Body of pancreas (tissue), 4 donors: Measurements from ENCODE around the gene ADAM17.

Experiments used
- CTCF ChIP-seq, 7 experiments: fragments of 450-650 bp in 4 of 7; fragments of 200-600 bp in 3 of 7; sonication (generic) in 3 of 7; IDR thresholded peaks; one replicate each; pipeline ENCODE4 v1.5.1; 2016 to 2019; ENCODE audit warnings: antibody characterized with exemption in 7 of 7
- POLR2A ChIP-seq, 3 donors: fragments of 450-650 bp; IDR thresholded peaks; one replicate each; pipeline ENCODE4 v1.6.1; 2016; ENCODE audit warnings: antibody characterized with exemption in 3 of 3, mild to moderate bottlenecking in 2 of 3

DNA sequence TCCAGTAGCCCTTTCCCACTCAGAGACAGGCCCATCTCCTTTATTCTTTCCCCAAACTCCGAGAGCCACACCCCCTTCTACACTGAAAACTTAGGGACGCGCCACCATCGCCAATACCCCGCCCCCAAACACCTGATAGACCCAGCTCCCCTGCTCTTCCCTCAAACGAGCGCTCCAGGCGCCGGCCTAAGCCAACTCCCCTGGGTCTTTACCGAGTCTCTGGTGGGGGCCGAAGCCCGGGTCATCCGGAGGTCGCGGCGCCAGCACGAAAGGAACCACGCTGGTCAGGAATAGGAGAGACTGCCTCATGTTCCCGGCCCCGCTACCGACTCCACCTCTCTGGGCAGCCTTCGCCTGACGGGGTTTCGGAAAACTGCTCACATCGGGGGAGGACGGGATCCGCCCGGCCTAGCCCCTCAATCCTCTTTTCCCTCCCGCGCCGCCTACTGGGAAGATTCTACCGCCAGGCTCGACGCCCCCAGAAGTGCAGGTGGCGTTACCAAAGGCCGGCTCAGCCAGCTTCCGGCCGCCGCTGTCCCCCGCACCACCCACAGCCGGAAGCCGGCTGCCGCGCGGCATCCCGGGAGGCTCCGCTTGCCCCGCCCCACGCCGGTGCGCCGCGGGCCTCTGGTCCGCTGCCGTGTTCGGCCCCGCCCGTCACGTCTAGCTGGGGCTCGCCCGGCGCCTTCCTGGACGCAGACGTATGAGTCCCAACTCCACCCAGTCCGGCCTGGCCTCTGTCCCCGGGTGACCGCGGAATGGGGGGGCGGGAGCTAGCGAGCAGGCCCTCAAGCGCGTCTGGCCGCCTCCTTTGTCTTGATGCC is at the start of gene ADAM17:
- peak in 6 of 7 experiments; percentile 43 to 86 (median 67) for TF ChIP-seq CTCF (IDR thresholded peaks at IDR 0.05)
- peak; percentile 95 to 98 (median 98) for TF ChIP-seq POLR2A (IDR thresholded peaks at IDR 0.05)
